Smooth muscle cell of trachea (primary cell): ENCODE data around the gene RASD1. TPM values are rescaled to one million over a fixed set of nuclear protein-coding genes. Genes with fewer than 3 reads are reported as not detected.

Experiments
- total RNA-seq: library from RNA; depleted of rRNA; stranded (reverse); fragments of >200 nt; gene quantifications from 2 replicates; pipeline ENCODE4 v1.2.1, GENCODE V29; 2014

Gene RASD1
- total RNA-seq: 0.58 and 1.2 TPM in 2 replicates

GRCh38 chr17:17496189-17497064, at the start of gene RASD1:
TSS of gene RASD1 (minus strand) at chr17:17496395. CDS start at chr17:17496181, 214 bp downstream.

GRCh38 chr17:17476865-17477467, 19.2 kb downstream of the RASD1 start, which contains the start of gene MED9:
TSS of gene MED9 (plus strand) at chr17:17477000. CDS start at chr17:17477042, 42 bp downstream.

Other genes starting within 250 kb of the RASD1 start
- 93.5 and 112 TPM in 2 replicates for gene COPS3, start 215.1 kb downstream of the RASD1 start, total RNA-seq
- gene NT5M, start 193.0 kb downstream of the RASD1 start, total RNA-seq: 1.6 and 3.5 TPM in 2 replicates
- gene MED9, start 19.4 kb downstream of the RASD1 start, total RNA-seq: 12.8 and 14.9 TPM in 2 replicates
- 22.8 and 24.5 TPM in 2 replicates for gene PEMT, start 95.3 kb upstream of the RASD1 start, total RNA-seq
- 13.7 and 15.1 TPM in 2 replicates for gene RAI1, start 185.1 kb upstream of the RASD1 start, total RNA-seq